Neuronal stem cell (in vitro differentiated cells): Measurements from ENCODE around the gene LGALS16.
"Not testable (repeated sequence)": the region's sequence is repeated elsewhere in the genome, so short reads cannot be mapped to it uniquely, and the experiment has no call there.

Experiments
- DNase-seq: peaks from one replicate; pipeline ENCODE4 v3.0.0-alpha.2; 2013; ENCODE audit warnings: low spot score
- H2AFZ ChIP-seq: one replicate; pipeline ENCODE4 v1.6.1; 2013; ENCODE audit warnings: mild to moderate bottlenecking, low read length, inconsistent platforms
- H2AK5ac ChIP-seq: 2 replicates; pipeline ENCODE4 v1.6.1; 2013; ENCODE audit warnings: low read depth, mild to moderate bottlenecking, inconsistent platforms, low read length, moderate library complexity, mixed read lengths
- H2BK120ac ChIP-seq: 2 replicates; pipeline ENCODE4 v1.6.1; 2013; ENCODE audit warnings: low read depth, mild to moderate bottlenecking, inconsistent platforms, low read length, moderate library complexity, mixed read lengths
- H2BK12ac ChIP-seq: one replicate; pipeline ENCODE4 v1.6.1; 2013; ENCODE audit warnings: low read length, inconsistent platforms
- H2BK15ac ChIP-seq: 2 replicates; pipeline ENCODE4 v1.6.1; 2013; ENCODE audit warnings: mild to moderate bottlenecking, low read length, inconsistent platforms, mixed read lengths
- H2BK5ac ChIP-seq: one replicate; pipeline ENCODE4 v1.6.1; 2013; ENCODE audit warnings: inconsistent platforms, mild to moderate bottlenecking, low read length, moderate library complexity
- H3K14ac ChIP-seq: one replicate; pipeline ENCODE4 v1.6.1; 2013; ENCODE audit warnings: low read length, inconsistent platforms
- H3K18ac ChIP-seq: 2 replicates; pipeline ENCODE4 v1.6.1; 2013; ENCODE audit warnings: low read length, inconsistent platforms
- H3K23ac ChIP-seq: 2 replicates; pipeline ENCODE4 v1.6.1; 2013; ENCODE audit warnings: low read depth, mild to moderate bottlenecking, mixed read lengths, low read length, inconsistent platforms; ENCODE audit not compliant: poor library complexity
- H3K27ac ChIP-seq: replicated peaks from 3 replicates; pipeline ENCODE4 v1.5.1; 2013; ENCODE audit warnings: low read length, inconsistent platforms
- H3K27me3 ChIP-seq, 3 experiments: 2 replicates each; pipeline ENCODE4 v1.6.1; 2013; ENCODE audit warnings: low read length in 3 of 3, mild to moderate bottlenecking in 2 of 3, inconsistent platforms in 1 of 3, low read depth in 1 of 3, mixed read lengths in 1 of 3, moderate library complexity in 1 of 3; ENCODE audit not compliant: control insufficient read depth in 3 of 3, insufficient read depth in 3 of 3
- H3K36me3 ChIP-seq, 2 donors: replicated peaks in 1 of 2; 2 replicates each; pipeline ENCODE4 v1.6.1; 2013; ENCODE audit warnings: low read length in 2 of 2; ENCODE audit not compliant: control insufficient read depth in 2 of 2, insufficient read depth in 2 of 2
- H3K4ac ChIP-seq: 2 replicates; pipeline ENCODE4 v1.6.1; 2013; ENCODE audit warnings: inconsistent platforms, mild to moderate bottlenecking, low read length, moderate library complexity
- H3K4me1 ChIP-seq, 2 donors: 1 replicate in 1 of 2; 2 replicates in 1 of 2; pipeline ENCODE4 v1.6.1; 2013; ENCODE audit warnings: low read length in 2 of 2, low read depth in 1 of 2; ENCODE audit not compliant: control insufficient read depth in 2 of 2, insufficient read depth in 1 of 2
- H3K4me2 ChIP-seq: one replicate; pipeline ENCODE4 v1.6.1; 2013; ENCODE audit warnings: mild to moderate bottlenecking, low read length, inconsistent platforms; ENCODE audit not compliant: insufficient read depth, poor library complexity, severe bottlenecking
- H3K4me3 ChIP-seq, 2 donors: 2 replicates each; pipeline ENCODE4 v1.5.1; 2013; ENCODE audit warnings: low read length in 2 of 2, mild to moderate bottlenecking in 2 of 2, inconsistent platforms in 1 of 2, moderate library complexity in 1 of 2
- H3K79me1 ChIP-seq: one replicate; pipeline ENCODE4 v1.6.1; 2013; ENCODE audit warnings: low read depth, mild to moderate bottlenecking, inconsistent platforms, low read length, moderate library complexity
- H3K9ac ChIP-seq: one replicate; pipeline ENCODE4 v1.6.1; 2013; ENCODE audit warnings: mild to moderate bottlenecking, low read depth, low read length, inconsistent platforms; ENCODE audit not compliant: poor library complexity
- H3K9me3 ChIP-seq, 2 donors: replicated peaks in 1 of 2; 2 replicates each; pipeline versions ENCODE3 to v1.6.1; 2013; ENCODE audit warnings: low read length in 2 of 2, mild to moderate bottlenecking in 2 of 2, inconsistent platforms in 1 of 2, low read depth in 1 of 2, mixed read lengths in 1 of 2, moderate library complexity in 1 of 2; ENCODE audit not compliant: control insufficient read depth in 2 of 2, insufficient read depth in 1 of 2
- H4K8ac ChIP-seq: one replicate; pipeline ENCODE4 v1.6.1; 2013; ENCODE audit warnings: low read depth, mild to moderate bottlenecking, inconsistent platforms, low read length, moderate library complexity
- H4K91ac ChIP-seq: one replicate; pipeline ENCODE4 v1.6.1; 2013; ENCODE audit warnings: low read length, low read depth, mild to moderate bottlenecking, inconsistent platforms; ENCODE audit not compliant: poor library complexity
- WGBS, 2 donors: extraction: QIAGEN DNeasy Blood & Tissue Kit; methylation state at CpG; one replicate each; pipeline ENCODE4 v1.1.7; 2013; ENCODE audit warnings: missing lambda C conversion rate in 2 of 2, mixed read lengths in 1 of 2; ENCODE audit not compliant: insufficient read length in 2 of 2, insufficient replicate concordance in 1 of 2; ENCODE audit errors: extremely low coverage in 2 of 2; 5-methylcytosine and 5-hydroxymethylcytosine counted together

The LGALS16 gene

DNA sequence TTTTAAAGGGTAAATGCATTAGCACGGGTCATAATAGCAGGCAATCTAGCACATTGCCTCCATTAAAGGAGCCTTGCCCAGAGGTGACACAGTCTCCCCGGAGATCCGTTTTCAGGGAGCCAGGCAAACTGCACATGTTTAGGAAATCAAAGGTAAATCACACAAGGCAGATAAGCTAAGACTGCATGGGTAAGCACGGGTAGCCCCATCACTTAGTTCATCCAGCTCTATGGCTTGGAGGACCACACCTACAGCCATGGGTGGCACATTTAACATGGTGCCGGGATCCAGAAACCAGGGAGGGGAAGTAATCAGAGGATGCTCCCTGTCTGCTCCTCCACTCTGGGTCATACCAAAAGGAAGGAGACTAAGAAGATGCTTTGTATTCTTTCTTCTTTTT is 16.8 kb downstream of the LGALS16 start:
- no peak overlapping the region for H4K91ac ChIP-seq
- no peak overlapping the region for H3K23ac ChIP-seq
- no CpG with 5 or more reads among the region's 5 CpGs for WGBS, 2 donors
- H3K4me1 ChIP-seq = no peaks in the 10 kb centered on the region
- no peak overlapping the region for H3K27ac ChIP-seq
- no peak overlapping the region for H2BK120ac ChIP-seq
- H3K9me3 ChIP-seq = no peaks in the 10 kb centered on the region
- H3K18ac ChIP-seq = no peak overlapping the region
- no peak overlapping the region for H2BK15ac ChIP-seq
- DNase-seq = no peak
- H3K79me1 ChIP-seq = no peaks in the 10 kb centered on the region
- no peak overlapping the region for H4K8ac ChIP-seq
- no peak overlapping the region for H2AK5ac ChIP-seq
- H3K4me3 ChIP-seq = no peak overlapping the region
- H3K4me2 ChIP-seq = no peak overlapping the region
- H2BK12ac ChIP-seq = no peak overlapping the region
- peaks cover 0 to 9% (median 0%) of the 10 kb centered on the region in 3 experiments for H3K27me3 ChIP-seq
- H3K36me3 ChIP-seq = no peaks in the 10 kb centered on the region
- no peak overlapping the region for H3K9ac ChIP-seq
- H3K14ac ChIP-seq = no peak overlapping the region
- no peak overlapping the region for H3K4ac ChIP-seq
- no peak overlapping the region for H2BK5ac ChIP-seq
- no peak overlapping the region for H2AFZ ChIP-seq

GRCh38 chr19:39673862-39674261 is 18.1 kb downstream of the LGALS16 start:
- H2BK5ac ChIP-seq, H3K18ac ChIP-seq, H4K8ac ChIP-seq, H4K91ac ChIP-seq, H3K23ac ChIP-seq, H3K4me2 ChIP-seq, H3K79me1 ChIP-seq, H2BK12ac ChIP-seq, H3K27ac ChIP-seq, H3K14ac ChIP-seq, H3K4me1 ChIP-seq, H3K9me3 ChIP-seq, H2BK120ac ChIP-seq, H2AK5ac ChIP-seq, H3K4me3 ChIP-seq, H3K9ac ChIP-seq, H3K36me3 ChIP-seq, DNase-seq, H2AFZ ChIP-seq, H3K4ac ChIP-seq, H2BK15ac ChIP-seq: not testable (repeated sequence)
- WGBS, 2 donors = no CpG with 5 or more reads among the region's 1 CpG
- H3K27me3 ChIP-seq = peaks cover 0 to 14% (median 0%) of the 10 kb centered on the region in 3 experiments

DNA sequence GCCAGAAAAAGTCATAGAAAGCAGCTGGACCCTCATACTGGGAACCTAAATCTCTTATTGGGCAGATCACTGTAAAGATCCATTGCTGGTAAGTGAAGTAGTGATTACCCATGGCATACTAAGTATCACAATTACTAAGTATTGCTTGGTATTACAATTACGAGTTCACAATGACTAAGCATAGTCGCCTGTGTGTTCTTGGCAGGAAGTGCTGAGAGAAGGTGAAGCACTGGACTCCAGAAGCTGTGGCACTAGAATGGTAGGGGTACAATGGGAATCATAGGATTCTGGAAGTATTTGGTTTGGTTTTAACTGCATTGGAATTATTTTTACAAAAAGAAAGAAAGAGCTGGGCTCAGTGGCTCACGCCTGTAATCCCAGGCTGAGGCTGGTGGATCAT is 20.3 kb downstream of the LGALS16 start:
- Histone ChIP-seq H3K79me1 (no peaks in the 10 kb centered on the region), H2BK12ac (no peak overlapping the region), H3K9me3 (no peaks in the 10 kb centered on the region), H3K14ac (no peak overlapping the region), H2BK15ac (no peak overlapping the region), H3K4ac (no peak overlapping the region), H3K27ac (no peak overlapping the region), H2AK5ac (no peak overlapping the region), H3K4me1 (no peaks in the 10 kb centered on the region), H3K18ac (no peak overlapping the region), H4K8ac (no peak overlapping the region), H3K4me3 (no peak overlapping the region), H3K4me2 (no peak overlapping the region), H3K9ac (no peak overlapping the region), H2BK120ac (no peak overlapping the region), H2BK5ac (no peak overlapping the region), H3K23ac (no peak overlapping the region), H2AFZ (no peak overlapping the region), H3K36me3 (no peaks in the 10 kb centered on the region), H4K91ac (no peak overlapping the region), H3K27me3 (peaks cover 0 to 18% (median 0%) of the 10 kb centered on the region in 3 experiments)
- DNase-seq = no peak
- WGBS, 2 donors = no CpG with 5 or more reads among the region's 3 CpGs

DNA sequence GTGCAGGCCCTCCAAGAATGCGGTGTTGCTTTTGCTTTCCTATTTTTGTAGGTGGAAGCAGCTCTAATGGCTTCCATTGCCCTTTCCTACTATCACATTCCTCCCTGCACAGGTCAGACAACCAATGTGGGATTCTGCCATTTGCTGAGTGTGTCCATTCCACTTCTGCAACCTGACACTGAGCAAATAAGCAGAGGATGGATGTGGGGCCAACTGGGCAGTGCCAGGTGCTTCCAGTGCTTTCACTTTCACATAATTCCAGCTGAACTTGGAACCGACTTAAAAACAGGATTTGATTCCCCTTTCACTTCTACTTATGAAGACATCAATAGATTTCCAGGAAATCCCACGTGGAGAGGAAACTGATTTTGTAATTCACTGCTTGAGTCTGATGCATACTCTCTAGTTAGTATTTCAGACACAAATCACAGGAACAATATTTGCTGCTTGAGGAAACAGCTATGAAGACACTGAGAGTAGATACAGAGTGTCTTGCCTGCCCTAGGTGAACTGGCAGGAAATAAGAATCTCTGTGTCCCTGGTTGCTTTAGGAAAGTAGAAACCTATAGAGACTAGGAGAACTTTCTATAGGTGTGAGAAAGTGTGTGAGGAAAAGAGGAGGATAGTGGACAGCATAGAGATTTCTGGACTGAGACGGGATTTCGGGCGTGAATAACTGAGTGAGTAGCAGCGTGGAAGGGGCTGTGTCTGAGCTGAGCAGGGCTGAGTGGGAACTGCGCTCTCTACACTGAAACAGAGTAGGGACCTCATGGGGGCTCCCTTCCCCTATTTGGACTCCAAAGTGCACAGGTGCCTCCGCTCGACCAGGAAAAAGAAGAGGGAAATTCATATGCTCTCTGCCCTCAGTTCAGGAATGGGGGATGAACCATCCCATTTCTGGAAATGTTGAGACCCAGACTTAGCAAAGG is 22.5 kb downstream of the LGALS16 start:
- H4K8ac ChIP-seq = no peak overlapping the region
- no peaks in the 10 kb centered on the region for H3K79me1 ChIP-seq
- no peak overlapping the region for H3K9ac ChIP-seq
- no peak overlapping the region for H2BK120ac ChIP-seq
- no peak for DNase-seq
- H3K27ac ChIP-seq = no peak overlapping the region
- no peak overlapping the region for H2BK15ac ChIP-seq
- H2AFZ ChIP-seq = no peak overlapping the region
- H2BK5ac ChIP-seq = no peak overlapping the region
- no peaks in the 10 kb centered on the region for H3K4me1 ChIP-seq
- H3K4me2 ChIP-seq = no peak overlapping the region
- no peak overlapping the region for H3K4ac ChIP-seq
- no peaks in the 10 kb centered on the region for H3K9me3 ChIP-seq
- no peak overlapping the region for H3K14ac ChIP-seq
- no peak overlapping the region for H3K23ac ChIP-seq
- no peaks in the 10 kb centered on the region for H3K36me3 ChIP-seq
- no peak overlapping the region for H2BK12ac ChIP-seq
- H3K18ac ChIP-seq = no peak overlapping the region
- H2AK5ac ChIP-seq = no peak overlapping the region
- H3K4me3 ChIP-seq = no peak overlapping the region
- H4K91ac ChIP-seq = no peak overlapping the region
- peaks cover 0 to 16% (median 0%) of the 10 kb centered on the region in 3 experiments for H3K27me3 ChIP-seq
- whole genome bisulfite sequencing, 2 donors = no CpG with 5 or more reads among the region's 10 CpGs
